GM23338 (cell line): ENCODE data around the gene ADGRF3. TPM values are rescaled to one million over a fixed set of nuclear protein-coding genes. Genes with fewer than 3 reads are reported as not detected.

Experiments used
- ATAC-seq: fragments of 200-7000 bp; cut with Tn5 transposase; 3 replicates; pipeline ENCODE4 v1.9.1; 2020
- DNase-seq: peaks from one replicate; pipeline ENCODE4 v3.0.0-alpha.2; 2015; ENCODE audit warnings: low spot score
- H2AFZ ChIP-seq: fragments of 200-600 bp; sonication (generic); 2 replicates; pipeline ENCODE4 v1.8.0; 2016; ENCODE audit warnings: antibody characterized with exemption, mild to moderate bottlenecking, moderate library complexity
- H3F3A ChIP-seq: fragments of 200-600 bp; sonication (generic); replicated peaks from 2 replicates; pipeline ENCODE4 v1.8.0; 2017; ENCODE audit warnings: antibody characterized with exemption, mixed run types, low read depth
- H3K27ac ChIP-seq: fragments of 200-600 bp; sonication (generic); 2 replicates; pipeline ENCODE4 v1.6.1; 2016; ENCODE audit warnings: low read depth
- H3K27me3 ChIP-seq: fragments of 200-600 bp; sonication (generic); 2 replicates; pipeline ENCODE4 v1.8.0; 2016; ENCODE audit warnings: mild to moderate bottlenecking, mixed run types, moderate library complexity; ENCODE audit not compliant: insufficient read depth
- H3K36me3 ChIP-seq: fragments of 200-600 bp; sonication (generic); 2 replicates; pipeline ENCODE4 v1.8.0; 2016; ENCODE audit warnings: mild to moderate bottlenecking; ENCODE audit not compliant: insufficient read depth
- H3K4me1 ChIP-seq: fragments of 200-600 bp; sonication (generic); 2 replicates; pipeline ENCODE4 v1.8.0; 2016; ENCODE audit warnings: mild to moderate bottlenecking, moderate library complexity; ENCODE audit not compliant: insufficient read depth
- H3K4me2 ChIP-seq: fragments of 200-600 bp; sonication (generic); 2 replicates; pipeline ENCODE4 v1.7.1; 2017; ENCODE audit warnings: mixed run types
- H3K4me3 ChIP-seq: fragments of 200-600 bp; sonication (generic); 2 replicates; pipeline ENCODE4 v1.6.1; 2016; ENCODE audit warnings: mixed run types
- H3K79me2 ChIP-seq: fragments of 200-600 bp; sonication (generic); replicated peaks from 2 replicates; pipeline ENCODE4 v1.8.0; 2017; ENCODE audit warnings: mild to moderate bottlenecking; ENCODE audit not compliant: insufficient read depth
- H3K9me2 ChIP-seq: fragments of 200-600 bp; sonication (generic); 2 replicates; pipeline ENCODE4 v1.8.0; 2017; ENCODE audit not compliant: insufficient read depth
- H4K20me1 ChIP-seq: fragments of 200-600 bp; sonication (generic); replicated peaks from 2 replicates; pipeline ENCODE4 v1.8.0; 2017; ENCODE audit warnings: mild to moderate bottlenecking; ENCODE audit not compliant: insufficient read depth
- H3K27ac Mint-ChIP-seq: 2 replicates; pipeline ENCODE4 v1.8.0; 2020; ENCODE audit warnings: inconsistent platforms, mild to moderate bottlenecking, moderate library complexity, mixed read lengths
- H3K27me3 Mint-ChIP-seq: 3 replicates; pipeline ENCODE4 v1.8.0; 2022; ENCODE audit warnings: low read depth, mild to moderate bottlenecking, moderate library complexity, mixed read lengths, inconsistent platforms; ENCODE audit not compliant: insufficient read depth, poor library complexity
- H3K36me3 Mint-ChIP-seq: 3 replicates; pipeline ENCODE4 v1.8.0; 2021; ENCODE audit warnings: low read depth, mild to moderate bottlenecking, inconsistent platforms, moderate library complexity, mixed read lengths
- H3K4me1 Mint-ChIP-seq: 3 replicates; pipeline ENCODE4 v1.8.0; 2020; ENCODE audit warnings: mild to moderate bottlenecking, inconsistent platforms, mixed read lengths
- H3K4me3 Mint-ChIP-seq: 3 replicates; pipeline ENCODE4 v1.8.0; 2021; ENCODE audit warnings: moderate library complexity, mild to moderate bottlenecking, inconsistent platforms, mixed read lengths
- H3K9me3 Mint-ChIP-seq: 3 replicates; pipeline ENCODE4 v1.8.0; 2020; ENCODE audit warnings: moderate library complexity, mild to moderate bottlenecking, inconsistent platforms, mixed read lengths
- ETS1 ChIP-seq: IDR thresholded peaks from 2 replicates; pipeline ENCODE4 v1.6.1; 2016; ENCODE audit warnings: antibody characterized with exemption
- EZH2 ChIP-seq: fragments of 200-600 bp; sonication (generic); IDR thresholded peaks from one replicate; pipeline ENCODE4 v1.8.0; 2017; ENCODE audit warnings: antibody characterized with exemption, mild to moderate bottlenecking, low read depth; ENCODE audit not compliant: unreplicated experiment
- EZH2phosphoT487 ChIP-seq: fragments of 200-600 bp; sonication (generic); IDR thresholded peaks from one replicate; pipeline ENCODE4 v1.8.1; 2018; ENCODE audit warnings: antibody characterized with exemption; ENCODE audit not compliant: unreplicated experiment
- JUNB ChIP-seq: IDR thresholded peaks from one replicate; pipeline ENCODE4 v1.6.1; 2016; ENCODE audit warnings: antibody characterized with exemption; ENCODE audit not compliant: unreplicated experiment
- NANOG ChIP-seq: IDR thresholded peaks from 2 replicates; pipeline ENCODE4 v1.6.1; 2016; ENCODE audit warnings: antibody characterized with exemption, borderline replicate concordance
- POLR2AphosphoS5 ChIP-seq: IDR thresholded peaks from 2 replicates; pipeline ENCODE4 v1.6.1; 2016; ENCODE audit warnings: antibody characterized with exemption, low read depth
- REST ChIP-seq: IDR thresholded peaks from one replicate; pipeline ENCODE4 v1.6.1; 2018; ENCODE audit warnings: antibody characterized with exemption; ENCODE audit not compliant: unreplicated experiment
- ZNF462 ChIP-seq: fragments of 250-450 bp; sonication (Bioruptor Pico); IDR thresholded peaks from 2 replicates; pipeline ENCODE4 v1.5.0; 2020; ENCODE audit warnings: mild to moderate bottlenecking, moderate library complexity
- polyA plus RNA-seq: library from polyadenylated mRNA; unstranded; fragments of >200 nt; fragmentation: Nextera tagmentation; extraction: Ambion mirVana; gene quantifications from 2 replicates; pipeline ENCODE4 v1.2.1, GENCODE V29; 2016
- total RNA-seq: library from RNA; depleted of rRNA; stranded (reverse); fragments of >200 nt; shearing (Covaris generic); gene quantifications from 2 replicates; pipeline ENCODE4 v1.2.3, GENCODE V29; 2014

Gene ADGRF3
- total and polyA plus RNA-seq, 2 experiments from 2014 or later, result 0.38 to 0.39 TPM

GRCh38 chr2:26382564-26382963 lies 36.0 kb upstream of the ADGRF3 start:
- no peak overlapping the region for H3K27ac Mint-ChIP-seq
- H2AFZ ChIP-seq, result no peak overlapping the region

More at GRCh38 chr2:26382564-26382963, 36.0 kb upstream of the ADGRF3 start:
- H3K4me1 ChIP-seq, result no peaks in the 10 kb centered on the region
- peaks cover 15% of the 10 kb centered on the region; the same call in 1 of the 2 replicates for H3K36me3 ChIP-seq
- Mint-ChIP-seq H3K4me1 (no peaks in the 10 kb centered on the region), H3K36me3 (peaks cover 4% of the 10 kb centered on the region; the same call in 1 of the 3 replicates), H3K9me3 (no peaks in the 10 kb centered on the region), H3K4me3 (no peak overlapping the region), H3K27me3 (no peaks in the 10 kb centered on the region)
- H3K27me3 ChIP-seq, result no peaks in the 10 kb centered on the region
- no peak overlapping the region for H3K4me2 ChIP-seq
- DNase-seq (no peak), ATAC-seq (no peak)
- no peaks in the 10 kb centered on the region; the same call in 1 of the 2 replicates for H3K79me2 ChIP-seq
- H3K4me3 ChIP-seq, result no peak overlapping the region
- H3K27ac ChIP-seq, result no peak overlapping the region
- peaks cover 12% of the 10 kb centered on the region; the same call in 1 of the 2 replicates for H4K20me1 ChIP-seq
- TF ChIP-seq NANOG (no peak), EZH2 (no peak), JUNB (no peak), REST (no peak), ZNF462 (CRISPR knock-in tag) (no peak), POLR2AphosphoS5 (no peak), ETS1 (no peak), EZH2phosphoT487 (no peak)
- H3F3A ChIP-seq, result no peaks in the 10 kb centered on the region
- H3K9me2 ChIP-seq, result no peaks in the 10 kb centered on the region
